Measurements from ENCODE around the gene CERS1. TPM values are rescaled to one million over a fixed set of nuclear protein-coding genes. Genes with fewer than 3 reads are reported as not detected.

Gene CERS1
- total RNA-seq, 4 donors from 2014 or later, result 0.19 to 0.24 TPM; not detected in 2

DNA sequence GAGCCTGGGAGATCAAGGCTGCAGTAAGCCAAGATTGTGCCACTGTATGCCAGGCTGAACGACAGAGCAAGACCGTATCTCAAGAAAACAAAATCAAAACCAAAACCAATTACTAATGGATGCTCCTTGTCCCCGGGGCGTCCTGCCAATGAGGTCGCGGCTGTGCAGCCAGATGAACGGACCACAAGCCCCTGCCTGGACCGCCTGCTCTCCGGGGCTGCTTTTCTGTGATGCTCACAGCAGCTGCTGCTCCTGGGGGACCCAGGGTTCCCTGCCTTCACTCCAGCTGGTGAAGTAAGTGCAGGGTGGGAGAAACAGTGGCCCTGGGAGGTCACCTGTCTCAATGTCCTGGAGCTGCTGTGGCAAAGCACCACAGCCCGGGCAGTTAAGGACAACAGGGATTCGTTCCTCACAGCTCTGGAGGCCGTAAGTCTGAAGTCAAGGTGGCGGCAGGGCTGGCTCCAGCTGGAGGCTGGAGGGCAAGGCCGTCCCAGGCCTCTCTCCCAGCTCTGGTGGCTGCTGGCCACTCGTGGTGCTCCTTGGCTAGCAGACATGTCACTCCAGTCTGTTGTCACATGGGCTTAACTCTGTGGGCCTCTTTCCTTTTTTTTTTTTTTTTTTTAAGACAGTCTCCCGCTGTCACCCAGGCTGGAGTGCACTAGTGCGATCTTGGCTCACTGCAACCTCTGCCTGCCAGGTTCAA lies 13.1 kb upstream of the CERS1 start:
- ATAC-seq (ENCODE audit: low FRiP score), result no peak
- DNase-seq (ENCODE audit: low spot score), result no peak
- TF ChIP-seq, protein P1, sequence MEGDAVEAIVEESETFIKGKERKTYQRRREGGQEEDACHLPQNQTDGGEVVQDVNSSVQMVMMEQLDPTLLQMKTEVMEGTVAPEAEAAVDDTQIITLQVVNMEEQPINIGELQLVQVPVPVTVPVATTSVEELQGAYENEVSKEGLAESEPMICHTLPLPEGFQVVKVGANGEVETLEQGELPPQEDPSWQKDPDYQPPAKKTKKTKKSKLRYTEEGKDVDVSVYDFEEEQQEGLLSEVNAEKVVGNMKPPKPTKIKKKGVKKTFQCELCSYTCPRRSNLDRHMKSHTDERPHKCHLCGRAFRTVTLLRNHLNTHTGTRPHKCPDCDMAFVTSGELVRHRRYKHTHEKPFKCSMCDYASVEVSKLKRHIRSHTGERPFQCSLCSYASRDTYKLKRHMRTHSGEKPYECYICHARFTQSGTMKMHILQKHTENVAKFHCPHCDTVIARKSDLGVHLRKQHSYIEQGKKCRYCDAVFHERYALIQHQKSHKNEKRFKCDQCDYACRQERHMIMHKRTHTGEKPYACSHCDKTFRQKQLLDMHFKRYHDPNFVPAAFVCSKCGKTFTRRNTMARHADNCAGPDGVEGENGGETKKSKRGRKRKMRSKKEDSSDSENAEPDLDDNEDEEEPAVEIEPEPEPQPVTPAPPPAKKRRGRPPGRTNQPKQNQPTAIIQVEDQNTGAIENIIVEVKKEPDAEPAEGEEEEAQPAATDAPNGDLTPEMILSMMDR (IDR thresholded peaks at IDR 0.05), result no peak

DNA sequence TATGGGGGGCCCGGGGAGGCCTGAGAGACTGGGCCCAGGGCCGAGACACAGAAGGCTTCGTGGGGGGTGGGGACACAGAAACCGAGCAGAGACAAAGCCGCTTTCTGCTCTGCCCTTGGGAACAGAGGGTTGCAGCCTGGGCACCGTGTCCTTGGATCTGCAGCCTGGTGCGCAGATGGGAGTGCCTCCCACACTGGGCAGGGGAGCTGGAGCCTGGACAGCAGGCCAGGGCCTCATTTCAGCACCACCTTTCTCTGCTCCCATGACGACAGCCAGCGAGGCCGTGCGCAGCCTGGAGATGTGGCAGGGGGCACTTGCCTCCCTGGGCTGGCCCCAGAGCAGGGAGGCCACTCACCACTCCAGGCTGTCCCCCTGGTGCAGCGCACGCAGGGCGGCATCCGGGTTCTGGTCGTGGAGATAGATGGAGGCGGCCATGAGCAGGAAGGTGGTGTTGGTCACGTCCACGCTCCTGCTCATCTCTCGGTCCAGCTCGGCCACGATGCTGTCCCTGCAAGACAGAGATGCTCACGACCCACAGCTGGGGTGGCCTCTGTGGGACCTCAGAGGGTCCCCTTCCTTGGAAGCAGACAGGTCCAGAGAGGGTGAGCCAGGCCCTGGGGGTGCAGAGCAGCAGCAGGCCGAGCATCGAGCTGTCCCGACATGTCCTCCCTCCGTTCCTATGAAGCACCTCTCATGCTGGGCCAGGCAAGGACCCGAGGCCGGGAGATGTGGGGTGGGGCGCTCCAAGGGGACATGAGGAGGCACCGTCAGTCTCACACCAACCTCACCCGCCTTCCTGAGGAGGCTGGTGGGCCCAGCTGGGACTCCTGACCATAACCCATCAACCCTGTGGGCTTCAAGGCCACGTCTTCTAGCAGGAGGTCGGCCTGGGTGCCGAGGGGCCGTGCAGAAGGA lies 10.9 kb upstream of the CERS1 start:
- TF ChIP-seq, protein P1 (IDR thresholded peaks at IDR 0.05), result no peak
- DNase-seq (ENCODE audit: low spot score), result no peak

DNA sequence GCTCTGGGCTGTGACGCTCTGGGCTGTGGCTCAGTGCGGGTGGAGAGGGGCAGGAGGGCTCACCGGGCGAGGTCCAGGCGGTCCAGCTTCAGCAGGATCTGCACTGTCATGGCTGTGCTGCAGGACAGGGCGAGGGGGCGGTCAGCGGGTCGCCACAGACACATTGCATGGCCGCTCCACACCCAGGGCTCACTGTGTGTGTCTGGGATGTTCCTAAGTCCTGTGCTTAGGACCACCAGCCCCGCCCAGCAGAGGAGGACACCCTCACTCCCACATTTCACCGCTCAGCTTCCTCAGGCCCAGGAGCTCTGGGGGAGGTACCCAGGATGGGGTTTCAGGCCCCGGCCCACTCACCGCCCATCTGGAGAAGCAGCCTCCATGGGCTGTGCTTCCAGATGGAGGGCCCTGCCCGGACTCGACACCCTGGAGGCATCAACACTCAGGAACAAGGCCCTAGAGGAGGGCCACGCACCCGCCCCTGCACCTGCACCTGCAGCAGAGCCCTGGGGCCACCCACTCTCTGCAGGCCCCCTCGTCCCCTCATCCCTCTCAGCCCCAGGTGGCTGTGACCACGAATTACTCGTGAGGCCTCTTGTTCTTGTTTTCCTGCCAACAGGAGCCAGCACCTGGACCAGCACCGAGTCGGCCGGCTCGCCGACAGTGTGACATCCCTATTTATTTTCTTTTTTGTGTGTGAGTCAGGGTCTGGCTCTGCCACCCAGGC lies 9.7 kb upstream of the CERS1 start:
- TF ChIP-seq, protein P1 (IDR thresholded peaks at IDR 0.05), result no peak
- DNase-seq (ENCODE audit: low spot score) (no peak), ATAC-seq (ENCODE audit: low FRiP score) (no peak)

More for the DNA sequence above, 10.9 kb upstream of the CERS1 start:
- ATAC-seq (ENCODE audit: low FRiP score), result no peak

DNA sequence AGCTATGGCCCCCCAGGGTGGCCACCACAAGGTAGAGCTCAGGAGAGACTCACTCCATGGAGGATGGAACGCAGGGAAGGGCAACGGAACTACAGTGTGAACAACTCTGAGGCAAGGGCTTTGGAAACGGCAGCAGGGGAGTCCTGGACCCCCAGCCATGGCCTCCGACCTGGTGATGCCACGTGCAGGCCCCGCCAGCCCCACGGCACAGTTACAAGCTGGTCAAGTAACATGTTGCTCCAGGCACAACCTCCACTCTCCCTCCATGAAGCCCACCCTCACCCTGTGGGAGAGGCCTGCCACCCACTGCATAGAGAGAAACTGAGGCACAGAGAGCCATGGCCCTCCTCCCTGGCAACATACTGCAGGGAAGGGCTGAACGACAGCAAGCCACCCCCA lies 9.1 kb upstream of the CERS1 start:
- no peak for ATAC-seq (ENCODE audit: low FRiP score)
- DNase-seq (ENCODE audit: low spot score), result no peak
- TF ChIP-seq, protein P1 (IDR thresholded peaks at IDR 0.05), result no peak

DNA sequence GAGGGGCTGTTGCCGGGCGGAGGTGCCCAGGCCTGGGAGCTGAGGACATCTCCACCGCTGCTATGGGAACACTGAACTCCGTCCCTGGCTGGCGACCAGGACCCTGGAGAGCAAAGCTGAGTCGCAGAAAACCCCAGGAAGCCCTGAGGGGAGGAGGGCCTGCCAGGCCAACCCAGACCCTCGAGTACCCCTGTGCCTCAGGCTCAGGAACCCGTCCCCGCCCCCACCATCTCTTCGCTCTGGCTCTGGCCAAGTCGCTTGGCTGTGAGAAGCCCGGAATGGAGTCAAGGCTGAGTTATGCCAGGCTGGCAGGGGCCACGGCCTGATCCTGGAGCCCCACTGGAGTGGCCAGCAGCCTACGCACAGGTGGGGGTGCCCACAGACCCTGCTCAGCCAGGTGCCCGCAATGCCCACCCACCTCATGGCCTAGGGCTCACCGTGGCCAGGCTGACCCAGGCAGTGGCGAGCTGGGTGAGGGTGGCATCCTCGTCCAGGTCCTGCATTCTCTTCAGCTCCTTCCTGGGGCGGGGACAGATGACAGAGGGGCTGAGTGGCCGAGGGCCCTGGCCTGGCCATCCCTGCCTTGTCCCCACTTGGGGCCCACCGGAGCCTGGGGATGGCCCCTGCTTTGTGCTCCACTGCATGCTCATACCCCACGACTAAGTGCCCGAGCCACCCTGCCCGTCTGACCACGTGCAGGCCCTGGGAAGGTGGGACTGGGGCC lies 8.5 kb upstream of the CERS1 start:
- peak; percentile 12 for ATAC-seq (ENCODE audit: low FRiP score)
- DNase-seq (ENCODE audit: low spot score), result no peak
- TF ChIP-seq, protein P1 (IDR thresholded peaks at IDR 0.05), result no peak
